NCI-H2196 treated with DMSO at 0.1 percent for 48 hours (cell line): ENCODE data around the gene C1QL1.
"Not testable (repeated sequence)": the region's sequence is repeated elsewhere in the genome, so short reads cannot be mapped to it uniquely, and the experiment has no call there.

Experiments
- DNase-seq: peaks from one replicate; lab custom pipeline; 2025; ENCODE audit not compliant: unreplicated experiment; lab: John Stamatoyannopoulos, UW

C1QL1 gene

GRCh38 chr17:44965481-44966234 lies 2.4 kb downstream of the C1QL1 start:
- no peak for DNase-seq

GRCh38 chr17:44961921-44962350 lies 6.2 kb downstream of the C1QL1 start:
- DNase-seq, result no peak

- peak; percentile 16 for DNase-seq
Measured at GRCh38 chr17:44960691-44961090, 7.4 kb downstream of the C1QL1 start.

DNA sequence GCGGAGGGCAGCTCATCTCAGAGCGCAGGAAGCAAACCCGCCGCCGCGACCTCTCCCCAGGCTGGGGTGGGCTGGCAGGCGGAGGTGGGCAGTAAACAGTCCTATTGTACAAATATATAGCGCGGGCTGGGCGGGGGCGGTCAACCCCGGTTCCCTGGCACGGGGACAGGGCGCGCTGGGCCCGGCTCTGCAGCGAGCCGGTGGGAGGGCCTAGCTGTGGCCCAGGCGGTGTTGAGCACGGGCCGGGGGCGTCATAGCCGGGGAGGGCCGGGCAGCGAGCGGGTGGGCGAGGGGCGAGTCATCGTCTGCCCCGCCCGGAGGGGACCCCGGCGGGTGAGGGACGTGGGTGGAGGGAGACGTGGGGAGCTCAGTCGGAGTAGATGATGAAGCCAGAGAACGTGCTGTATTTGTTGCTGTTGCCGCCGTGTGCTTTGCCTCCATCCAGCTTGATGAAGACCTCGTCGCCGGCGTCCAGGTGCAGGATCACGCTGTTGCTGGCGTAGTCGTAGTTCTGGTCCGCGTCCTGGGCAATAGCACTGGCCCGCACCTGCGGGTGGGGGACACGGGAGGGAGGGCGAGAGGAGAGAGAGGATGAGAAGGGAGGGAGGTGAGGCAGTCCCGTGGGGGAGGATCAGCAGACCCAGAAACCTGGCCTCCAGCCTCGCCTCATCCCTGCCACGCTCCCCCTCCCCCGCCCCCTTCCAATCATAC lies 8.1 kb downstream of the C1QL1 start:
- DNase-seq, result no peak

GRCh38 chr17:44956998-44957981 lies 10.8 kb downstream of the C1QL1 start:
- DNase-seq, result no peak

DNA sequence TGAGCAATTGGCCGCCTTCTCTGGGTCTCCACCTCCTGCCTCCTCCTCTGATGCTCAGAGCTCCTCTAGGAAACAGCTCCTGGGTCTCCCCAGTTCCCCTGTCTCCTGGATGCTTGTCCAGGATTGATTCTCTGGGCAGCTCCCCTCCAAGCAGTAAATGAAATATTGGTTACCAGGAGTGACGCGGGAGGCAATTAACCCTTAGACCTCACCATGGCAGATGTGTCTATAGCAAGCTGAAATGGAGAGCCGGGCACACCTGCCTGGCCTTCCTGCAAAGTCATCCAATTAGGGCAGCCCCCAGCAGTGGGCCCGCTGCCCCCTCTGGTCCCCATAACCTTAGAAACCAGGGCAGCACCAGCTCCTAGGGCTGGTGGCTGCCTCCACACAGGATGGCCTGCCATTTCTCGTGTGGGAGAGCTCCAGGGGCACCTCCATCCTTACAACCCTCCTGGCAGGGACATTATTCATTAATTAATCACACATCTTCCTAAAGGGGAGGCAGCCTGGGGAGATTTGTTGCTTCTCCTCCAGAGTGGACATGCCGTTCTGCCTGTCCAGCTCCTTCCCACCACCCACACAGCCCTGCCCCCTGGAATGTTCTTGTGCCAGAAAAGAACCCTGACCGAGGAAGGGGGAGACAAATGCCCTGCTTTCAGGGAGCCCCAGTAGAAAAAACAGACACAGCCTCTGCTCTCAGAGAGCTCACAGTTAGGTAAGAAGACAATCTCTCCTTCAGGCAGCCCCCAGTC lies 12.3 kb downstream of the C1QL1 start:
- DNase-seq, result no peak

- no peak for DNase-seq
Measured at GRCh38 chr17:44952946-44953475, 15.1 kb downstream of the C1QL1 start.

- no peak for DNase-seq
Measured at GRCh38 chr17:44948315-44948795, 19.7 kb downstream of the C1QL1 start.

DNA sequence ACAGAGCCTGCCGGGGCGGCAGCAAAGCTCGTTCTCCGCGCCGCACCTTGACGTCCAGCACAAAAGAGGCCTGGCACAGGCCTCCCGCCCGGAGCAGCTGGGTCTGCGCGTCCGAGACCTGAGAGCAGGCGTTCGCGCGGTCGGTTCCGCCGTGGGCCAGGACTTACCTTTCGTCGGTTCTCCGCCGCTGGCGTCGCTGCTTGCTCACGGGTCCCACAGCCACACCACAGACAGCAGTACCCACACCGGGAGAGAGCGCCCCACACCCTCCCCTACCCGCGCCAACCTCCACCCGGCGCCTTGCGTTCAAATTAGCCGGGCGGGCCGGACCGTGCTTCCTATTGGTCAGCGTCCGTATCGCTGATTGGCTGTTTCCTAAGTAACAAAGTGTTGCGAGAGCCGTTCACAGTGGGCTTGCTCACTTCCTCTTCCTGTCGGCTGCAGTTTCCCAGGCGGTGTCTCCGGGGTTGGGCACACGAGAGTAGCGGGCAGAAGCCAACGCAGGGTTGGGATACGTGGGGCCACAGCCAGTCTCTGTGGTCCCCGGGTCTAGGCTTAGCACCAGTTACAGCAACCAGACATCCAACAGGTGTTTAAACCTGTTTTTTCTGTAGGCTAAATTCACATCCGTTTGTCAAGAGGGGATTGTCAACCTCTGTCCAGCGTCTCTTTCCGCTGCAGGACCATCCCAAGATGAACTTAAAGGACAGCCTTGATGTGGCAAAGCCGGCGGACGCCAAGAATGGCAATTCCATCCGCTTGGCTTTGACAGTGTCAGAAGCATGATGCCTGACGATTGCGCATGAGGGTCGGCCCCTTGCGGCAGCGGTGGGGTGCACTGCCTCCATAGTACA lies 20.4 kb downstream of the C1QL1 start, which contains the start of gene KIF18B:
Gene KIF18B, minus strand, starts transcription at position 313 of the 854 bp plus-strand sequence. CDS start 11,429 bp downstream, outside the sequence.
- peak; percentile 95 for DNase-seq

DNA sequence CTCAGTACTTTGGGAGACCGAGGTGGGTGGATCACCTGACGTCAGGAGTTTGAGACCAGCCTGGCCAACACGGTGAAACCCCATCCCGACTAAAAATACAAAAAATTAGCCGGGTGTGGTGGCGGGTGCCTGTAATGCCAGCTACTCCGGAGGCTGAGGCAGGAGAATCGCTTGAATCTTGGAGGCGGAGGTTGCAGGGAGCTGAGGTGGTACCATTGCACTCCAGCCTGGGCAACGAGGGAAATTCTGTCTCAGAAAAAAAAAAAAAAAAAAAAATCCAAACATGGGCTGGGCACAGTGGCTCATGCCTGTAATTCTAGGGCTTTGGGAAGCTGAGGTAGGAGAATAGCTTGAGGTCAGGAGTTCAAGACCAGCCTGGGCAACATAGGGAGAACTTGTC lies 22.5 kb downstream of the C1QL1 start:
- DNase-seq, result not testable (repeated sequence)

GRCh38 chr17:44942456-44942855 lies 25.6 kb downstream of the C1QL1 start:
- no peak for DNase-seq

GRCh38 chr17:44941712-44942331 lies 26.3 kb downstream of the C1QL1 start:
- no peak for DNase-seq

GRCh38 chr17:44940768-44941167 lies 27.3 kb downstream of the C1QL1 start:
- DNase-seq, result no peak

- DNase-seq, result no peak
Measured at GRCh38 chr17:44940317-44940716, 27.8 kb downstream of the C1QL1 start.

- no peak for DNase-seq
Measured at GRCh38 chr17:44935116-44935515, 33.0 kb downstream of the C1QL1 start.

DNA sequence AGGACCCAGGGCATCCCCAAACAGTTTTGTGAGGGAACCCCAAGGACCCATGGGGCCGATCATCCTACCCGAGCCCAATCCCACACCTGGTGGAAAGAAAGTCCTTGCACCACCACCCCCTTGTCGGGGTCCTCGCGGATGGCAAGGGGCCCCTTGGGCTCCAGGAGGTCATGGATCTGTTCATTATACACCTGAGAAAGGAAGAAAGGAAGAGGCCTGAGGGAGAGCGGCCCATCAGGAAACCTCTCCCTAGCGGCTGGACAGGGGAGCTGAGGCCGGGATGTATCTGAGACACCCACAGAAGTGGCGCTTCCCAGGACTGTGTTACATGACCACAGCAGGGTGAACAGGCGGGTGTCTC lies 33.4 kb downstream of the C1QL1 start:
- no peak for DNase-seq

- DNase-seq, result no peak
Measured at GRCh38 chr17:44933824-44934744, 34.0 kb downstream of the C1QL1 start.

DNA sequence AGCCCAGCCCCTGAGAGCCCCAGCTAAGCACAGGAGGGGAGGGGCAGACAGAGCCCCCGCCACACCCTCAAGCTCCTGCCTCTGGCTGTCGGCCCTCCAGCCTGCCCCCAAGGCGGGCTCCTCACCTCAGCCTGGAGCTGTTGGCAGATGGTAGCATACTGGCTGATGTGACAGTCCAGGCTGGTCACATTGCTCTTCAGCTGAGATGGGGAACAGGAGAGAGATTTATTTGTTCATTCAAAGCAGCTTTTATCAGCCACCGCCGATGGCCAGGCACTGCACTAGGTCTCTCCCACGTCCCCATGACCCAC lies 35.4 kb downstream of the C1QL1 start:
- no peak for DNase-seq
